NCI-H2107 treated with DMSO at 0.1 percent for 48 hours (cell line): Measurements from ENCODE around the gene GPC6.

Source experiments
- DNase-seq: peaks from one replicate; lab custom pipeline; 2025; ENCODE audit not compliant: unreplicated experiment; lab: John Stamatoyannopoulos, UW

Gene GPC6

GRCh38 chr13:94366677-94367076 lies 1140.1 kb downstream of the GPC6 start:
- DNase-seq = no peak

DNA sequence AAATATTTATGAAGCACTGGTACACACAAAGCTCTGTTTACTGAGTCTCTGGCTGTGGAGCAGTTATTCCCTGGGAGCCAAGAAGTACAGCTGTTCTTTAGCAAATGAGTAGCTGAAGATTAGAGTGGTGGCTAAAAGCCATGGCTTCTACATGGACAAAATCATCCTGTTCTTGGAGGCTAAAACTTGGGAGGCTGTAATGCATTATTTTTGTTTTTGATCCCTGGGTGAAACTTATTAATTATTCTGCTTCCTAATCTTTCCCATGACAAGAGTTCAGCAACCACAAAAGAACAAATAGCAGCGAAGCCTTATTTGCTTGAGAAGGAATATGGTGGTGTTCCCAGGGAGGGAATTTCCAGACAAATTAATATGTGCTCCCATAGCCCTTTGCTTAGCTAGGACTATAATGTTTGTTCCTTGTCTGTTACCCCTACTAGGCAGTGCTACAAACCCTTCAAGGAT lies 1143.4 kb downstream of the GPC6 start:
- no peak for DNase-seq

- no peak for DNase-seq
Observed at GRCh38 chr13:94371855-94372254, 1145.2 kb downstream of the GPC6 start.

GRCh38 chr13:94382517-94382916 lies 1155.9 kb downstream of the GPC6 start:
- no peak for DNase-seq

GRCh38 chr13:94382960-94383359 lies 1156.4 kb downstream of the GPC6 start:
- DNase-seq = no peak

DNA sequence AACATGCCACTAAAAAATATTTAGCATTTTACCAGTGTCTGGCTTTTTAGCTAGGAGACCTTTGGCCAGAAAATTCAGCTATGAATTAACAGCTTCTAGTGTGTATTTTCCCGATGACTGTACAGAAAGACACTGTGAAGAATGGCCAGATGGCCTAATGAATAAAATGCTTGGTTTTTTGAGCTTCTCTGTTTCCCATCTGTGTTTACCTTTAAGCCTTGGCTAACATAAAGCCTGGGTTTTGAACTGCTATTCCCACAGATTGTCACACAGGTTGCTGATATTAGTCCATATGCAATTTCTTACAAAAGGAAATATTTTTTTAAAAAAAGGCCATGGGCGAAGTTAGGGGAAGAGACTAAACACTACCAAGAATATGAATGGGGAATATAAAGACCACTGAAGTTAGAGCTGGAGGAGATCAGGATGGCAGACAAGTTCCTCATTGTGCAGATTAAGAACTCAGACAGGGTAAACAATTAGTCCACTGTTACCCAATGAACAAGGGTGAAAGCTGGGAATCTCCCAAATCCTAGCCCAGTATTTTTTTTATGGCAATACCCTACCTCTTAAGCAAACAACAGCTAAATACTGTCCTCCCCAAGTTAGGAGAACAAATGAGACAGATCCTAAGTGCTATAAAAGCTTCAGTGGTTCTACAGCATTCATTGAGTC lies 1157.8 kb downstream of the GPC6 start:
- DNase-seq = no peak

- DNase-seq = no peak
Observed at GRCh38 chr13:94387047-94387446, 1160.4 kb downstream of the GPC6 start.

GRCh38 chr13:94389604-94390351 lies 1163.2 kb downstream of the GPC6 start:
- no peak for DNase-seq

DNA sequence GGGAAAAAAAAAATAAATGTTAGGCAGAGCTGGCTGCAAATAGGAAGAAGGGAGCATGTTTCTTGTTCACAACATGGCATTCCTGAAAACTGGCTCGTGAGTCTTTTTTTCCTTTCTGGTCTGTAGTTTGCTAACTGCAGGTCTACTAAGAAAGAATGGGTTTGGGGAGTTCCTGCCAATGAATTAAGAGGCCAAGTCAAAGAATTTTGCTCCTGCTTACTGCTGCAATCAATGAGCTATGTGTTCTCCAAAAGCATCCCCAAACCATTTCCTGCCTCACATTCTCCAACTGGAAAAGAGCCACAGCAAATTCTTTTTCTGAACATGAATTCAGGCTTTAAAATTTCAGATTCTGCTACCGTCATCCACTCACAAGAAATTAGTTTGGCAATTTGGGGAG lies 1164.3 kb downstream of the GPC6 start:
- DNase-seq = no peak

- peak; percentile 8 for DNase-seq
Observed at GRCh38 chr13:94394723-94395122, 1168.1 kb downstream of the GPC6 start.

DNA sequence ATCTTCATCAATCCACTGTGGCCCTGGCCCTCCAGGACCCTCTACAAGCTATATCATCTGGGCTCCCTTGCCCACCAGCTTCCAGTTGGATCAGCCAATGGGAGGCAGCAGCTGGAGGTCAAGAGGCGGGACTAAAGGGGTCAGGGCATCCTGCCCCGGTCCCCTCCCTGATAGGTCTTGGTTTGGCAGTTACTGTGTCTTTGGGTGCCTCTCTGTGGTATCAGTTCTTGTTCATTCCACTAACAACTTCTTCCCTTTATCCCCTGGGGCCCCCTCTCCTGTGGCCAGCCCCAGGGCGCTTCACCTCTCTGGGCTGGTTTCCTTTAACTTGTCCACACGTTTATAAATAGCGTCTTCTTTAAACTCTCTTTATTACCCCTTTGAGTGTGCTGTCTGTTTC lies 1169.3 kb downstream of the GPC6 start:
- DNase-seq = no peak

DNA sequence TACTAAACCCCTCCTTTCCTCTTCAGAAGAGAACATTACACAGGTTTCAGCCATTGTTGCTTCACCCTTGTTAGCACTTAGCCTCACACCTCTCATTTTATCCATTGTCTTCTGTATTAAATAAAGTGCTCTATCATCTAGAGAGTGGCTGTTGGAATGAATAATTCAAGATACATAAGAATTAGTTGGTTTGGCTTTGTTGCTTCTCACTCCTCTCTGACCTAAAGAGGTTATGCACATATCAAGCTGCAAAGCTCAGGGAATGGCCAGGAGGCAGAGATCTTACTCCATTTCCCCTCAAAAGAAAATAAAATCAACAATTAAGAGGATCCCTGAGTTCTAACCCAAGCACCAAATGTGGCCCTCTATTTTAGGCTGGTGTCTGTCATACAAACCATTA lies 1173.2 kb downstream of the GPC6 start:
- no peak for DNase-seq

DNA sequence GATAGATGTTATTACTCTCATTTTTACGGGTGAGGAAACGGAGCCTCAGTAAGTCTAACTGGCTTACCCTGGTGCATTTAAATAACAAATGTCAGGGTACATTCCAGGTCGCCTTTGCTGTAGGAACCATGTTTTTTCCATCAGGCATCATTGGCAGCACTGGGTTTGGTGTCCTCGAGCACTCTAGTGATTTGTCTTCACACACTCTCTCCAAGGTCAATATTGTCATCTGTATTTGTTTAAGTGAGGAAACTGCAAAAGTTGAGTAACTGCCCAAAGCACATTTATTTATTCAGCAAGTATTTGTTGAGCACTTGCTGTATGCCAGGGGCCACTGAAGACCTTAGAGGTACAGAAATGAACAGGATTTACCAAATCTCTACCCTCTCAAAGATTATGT lies 1174.3 kb downstream of the GPC6 start:
- no peak for DNase-seq

DNA sequence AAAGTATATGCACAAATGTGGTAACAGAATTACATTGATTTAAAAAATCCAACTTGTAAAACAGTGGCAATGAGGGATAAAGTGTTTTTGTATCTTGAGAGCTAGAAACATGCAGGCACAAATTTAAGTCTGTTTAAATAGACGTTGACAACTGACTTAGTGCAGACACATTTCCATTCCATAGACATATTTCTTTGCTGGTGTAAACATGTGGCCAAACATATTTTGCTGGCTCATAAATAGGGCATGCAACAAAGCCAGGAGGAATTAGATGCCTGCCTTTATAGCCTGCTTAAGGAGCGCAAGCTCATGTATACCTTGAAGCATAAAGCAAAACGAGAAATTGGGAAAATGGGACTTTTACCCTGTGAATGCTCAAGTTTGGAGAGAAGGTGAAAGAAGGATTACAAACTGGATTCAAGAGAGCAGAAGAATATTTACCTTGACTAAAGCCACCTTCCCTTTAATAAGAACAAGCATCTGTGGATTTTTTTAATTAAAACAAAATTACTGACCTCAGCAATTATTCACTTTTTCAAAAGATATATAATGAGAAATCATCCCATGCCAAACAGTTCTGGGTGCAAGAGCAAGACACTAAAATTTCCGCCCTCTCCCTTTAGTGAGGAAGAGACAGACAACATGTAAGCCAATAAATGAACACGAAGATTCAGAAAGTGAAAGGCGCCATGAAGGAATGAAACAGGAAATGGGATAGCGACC lies 1181.9 kb downstream of the GPC6 start:
- no peak for DNase-seq

DNA sequence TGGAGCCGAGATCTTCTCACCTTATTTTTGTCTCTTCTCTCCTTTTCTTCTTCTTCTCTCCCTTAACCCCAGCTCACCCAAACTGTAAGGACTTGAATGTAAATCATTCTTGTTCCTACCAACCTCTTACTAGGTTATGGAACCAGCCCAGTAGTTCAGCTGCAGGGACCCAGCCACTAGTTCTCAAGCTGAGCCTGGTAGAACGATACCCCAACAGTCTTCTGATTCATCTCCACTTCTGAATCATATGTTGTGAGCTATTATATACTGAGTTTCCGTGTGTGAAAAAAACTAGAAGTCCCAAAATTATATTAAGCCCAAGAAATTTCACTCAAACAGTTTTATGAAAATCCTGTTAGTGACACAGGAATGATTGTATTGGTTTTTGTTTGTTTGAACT lies 1185.1 kb downstream of the GPC6 start:
- no peak for DNase-seq

GRCh38 chr13:94412870-94413597 lies 1186.4 kb downstream of the GPC6 start:
- peak; percentile 12 for DNase-seq

DNA sequence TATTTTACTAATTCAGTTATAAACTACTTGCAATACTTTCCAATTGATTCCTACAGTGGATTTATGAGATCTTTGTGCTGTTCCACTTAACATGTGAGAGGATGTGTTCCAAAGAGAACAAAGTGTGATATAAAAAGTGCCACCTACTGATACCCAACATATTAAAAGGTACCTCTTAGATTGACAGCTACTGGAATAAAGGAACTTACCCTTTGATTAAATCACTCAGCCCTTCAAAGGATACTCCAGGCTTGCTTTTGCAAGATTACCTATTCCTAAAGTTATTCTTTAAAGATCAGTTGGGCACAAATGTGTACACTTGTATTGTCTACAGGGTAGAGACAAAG lies 1187.0 kb downstream of the GPC6 start:
- DNase-seq = no peak

GRCh38 chr13:94414141-94414540 lies 1187.5 kb downstream of the GPC6 start:
- DNase-seq = no peak

- DNase-seq = peak; percentile 38
Observed at GRCh38 chr13:94414708-94415107, 1188.1 kb downstream of the GPC6 start.

DNA sequence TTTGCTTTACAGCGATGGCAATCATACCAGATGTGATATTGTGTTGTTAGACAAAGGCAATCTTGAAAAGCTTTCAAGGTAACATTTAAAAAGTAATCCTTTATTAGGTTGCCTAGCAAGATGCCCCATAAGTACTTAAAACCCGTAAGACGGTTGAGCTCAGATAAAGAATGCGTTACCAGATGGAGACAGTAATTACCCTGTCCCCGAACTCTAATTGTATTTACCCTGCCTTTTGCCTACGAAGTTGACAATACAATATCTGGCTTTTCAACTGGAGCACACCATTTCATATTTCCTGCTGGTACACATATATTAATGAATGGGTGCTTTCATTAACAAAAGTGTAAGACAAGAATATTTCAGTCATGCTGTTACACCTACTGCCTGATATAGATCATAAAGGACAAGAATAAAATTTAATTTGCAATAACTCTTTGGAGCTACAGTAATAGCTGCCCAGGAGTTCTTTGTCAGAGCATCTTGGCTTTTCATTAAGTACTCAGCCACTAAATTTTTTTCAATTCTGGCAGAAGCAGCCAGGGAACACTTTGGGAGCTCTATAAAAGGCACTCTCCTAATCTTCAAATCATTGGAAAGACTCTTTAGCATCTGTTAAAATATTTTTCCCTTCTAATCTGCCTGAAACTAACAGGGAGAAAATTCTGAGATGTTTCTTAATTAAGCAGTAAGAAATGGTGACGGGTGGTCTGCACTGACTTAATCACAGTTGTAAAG lies 1189.1 kb downstream of the GPC6 start:
- peak; percentile 50 for DNase-seq
